GM18526 (cell line): Measurements from ENCODE around the gene TMCC2.

Experiments used
- POLR2A ChIP-seq: IDR thresholded peaks from 3 replicates; pipeline ENCODE4 v1.6.1; 2011; ENCODE audit not compliant: insufficient read length; ENCODE audit errors: extremely low read depth

Gene TMCC2

DNA sequence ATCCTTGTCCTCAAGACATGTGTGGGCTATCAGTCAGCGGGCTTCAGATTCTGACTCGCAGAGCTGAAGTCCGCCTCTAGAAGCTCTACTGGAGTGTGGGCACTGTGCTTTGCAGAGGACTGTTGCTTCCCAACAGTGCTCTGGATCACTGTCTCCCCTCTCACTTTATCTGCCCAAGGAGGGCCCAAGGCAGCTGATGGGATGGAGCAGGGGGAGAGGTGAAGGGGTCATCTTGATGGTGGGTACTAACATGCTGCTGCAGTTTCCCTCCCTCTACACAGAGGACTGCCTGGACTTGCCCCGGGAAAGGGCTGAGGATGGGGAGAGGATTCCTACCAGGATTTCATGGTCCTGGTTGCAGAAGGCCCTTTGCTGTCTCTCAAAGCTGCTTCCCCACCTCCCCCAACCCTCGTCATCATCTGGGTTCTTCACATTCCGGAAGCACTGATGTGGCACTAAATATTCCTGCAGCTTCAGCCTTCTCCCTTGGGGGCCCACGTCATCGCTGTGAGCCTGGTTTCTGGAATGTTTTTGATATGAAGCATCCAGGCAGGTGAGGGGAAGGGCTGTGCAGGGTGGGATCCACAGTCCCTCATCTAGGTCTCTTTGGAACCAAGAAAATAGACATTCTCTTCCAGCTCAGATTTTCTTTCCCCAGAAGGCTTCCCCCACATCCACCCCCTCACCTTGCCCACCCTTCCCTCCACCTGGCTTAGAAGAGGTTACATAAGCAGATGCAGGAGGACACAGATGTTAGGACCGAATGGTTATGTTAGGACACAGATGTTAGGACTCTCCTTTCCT is 70.6 kb downstream of the TMCC2 start:
- no peak for TF ChIP-seq POLR2A

DNA sequence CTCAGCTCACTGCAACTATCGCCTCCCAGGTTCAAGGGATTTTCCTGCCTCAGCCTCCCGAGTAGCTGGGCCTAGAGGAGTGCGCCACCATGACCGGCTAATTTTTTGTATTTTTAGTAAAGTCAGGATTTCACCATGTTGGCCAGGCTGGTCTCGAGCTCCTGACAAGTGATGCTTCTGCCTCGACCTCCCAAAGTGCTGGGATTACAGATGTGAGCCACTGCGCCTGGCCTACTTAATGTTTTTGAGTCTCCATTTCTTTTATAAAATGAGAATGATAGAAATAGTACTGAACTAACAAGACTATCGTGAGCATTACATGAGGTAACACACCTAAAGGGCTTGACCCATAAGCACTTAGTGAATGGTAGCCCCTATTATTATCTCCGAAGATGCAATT is 72.4 kb downstream of the TMCC2 start:
- TF ChIP-seq POLR2A: no peak

DNA sequence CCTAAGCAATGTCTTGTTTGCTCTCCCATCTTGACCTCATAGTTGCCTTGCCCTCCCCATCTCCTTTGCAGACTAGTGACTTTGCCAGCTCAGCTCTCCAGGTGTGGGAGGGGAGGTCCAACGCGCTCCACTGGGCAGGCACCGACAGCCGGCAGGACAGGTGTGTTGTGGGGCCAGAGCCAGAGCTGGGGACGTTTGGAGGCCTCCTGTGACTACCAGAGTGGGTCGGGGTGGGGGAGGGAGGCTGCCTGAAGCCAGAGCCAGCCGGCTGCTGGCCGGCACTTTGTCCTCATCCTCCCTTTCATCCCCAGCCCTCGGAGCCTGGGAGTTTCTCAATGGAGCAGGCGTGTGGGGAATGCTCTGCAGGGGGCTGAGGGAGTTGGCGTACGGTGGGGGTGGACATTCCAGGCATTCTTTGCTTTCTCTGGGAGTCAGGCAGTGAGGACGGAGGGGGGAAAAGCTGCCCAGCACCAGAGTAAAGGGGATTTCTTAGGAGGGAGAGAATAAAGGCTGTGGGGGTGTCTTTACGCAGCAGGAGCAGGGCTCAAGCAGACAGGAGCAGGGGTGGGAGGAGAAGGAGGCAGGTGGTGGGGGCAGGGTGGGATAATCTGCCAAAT is 73.6 kb downstream of the TMCC2 start:
- TF ChIP-seq POLR2A: no peak

DNA sequence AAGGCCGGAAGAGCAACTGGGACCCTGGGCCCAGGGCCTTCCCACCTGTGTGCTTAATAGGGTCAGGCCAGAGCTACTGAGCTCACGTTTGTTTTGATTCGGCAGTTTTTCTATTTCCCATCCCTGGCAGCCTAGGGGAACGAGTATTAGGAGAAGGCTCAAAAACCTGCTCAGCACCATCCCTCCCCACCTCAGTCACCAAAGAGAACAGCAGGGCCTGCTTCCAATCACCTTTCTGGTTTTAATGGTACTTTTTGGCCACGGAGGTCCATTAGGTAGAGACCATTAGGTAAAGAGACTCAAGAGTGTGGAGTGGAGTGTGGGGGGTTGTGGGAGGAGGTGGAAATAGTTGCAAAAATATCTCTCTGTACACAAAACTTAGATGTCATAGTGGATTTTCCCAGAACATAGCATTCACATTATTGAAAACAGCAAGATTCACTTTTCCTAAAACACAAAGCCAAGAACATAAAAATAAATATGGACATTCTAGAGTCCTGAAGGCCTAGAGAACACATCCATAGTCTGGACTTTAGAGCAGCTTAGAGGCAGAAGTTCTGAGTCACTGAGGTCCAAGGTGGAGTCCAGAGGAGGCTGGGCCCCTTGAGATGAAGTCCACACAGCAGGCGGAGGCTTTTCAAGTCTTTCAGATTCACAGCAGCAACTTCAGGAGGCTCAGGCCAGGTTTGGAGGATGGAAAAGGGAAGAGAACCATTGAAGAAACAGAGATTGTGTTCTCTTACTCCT is 74.3 kb downstream of the TMCC2 start:
- no peak for TF ChIP-seq POLR2A

DNA sequence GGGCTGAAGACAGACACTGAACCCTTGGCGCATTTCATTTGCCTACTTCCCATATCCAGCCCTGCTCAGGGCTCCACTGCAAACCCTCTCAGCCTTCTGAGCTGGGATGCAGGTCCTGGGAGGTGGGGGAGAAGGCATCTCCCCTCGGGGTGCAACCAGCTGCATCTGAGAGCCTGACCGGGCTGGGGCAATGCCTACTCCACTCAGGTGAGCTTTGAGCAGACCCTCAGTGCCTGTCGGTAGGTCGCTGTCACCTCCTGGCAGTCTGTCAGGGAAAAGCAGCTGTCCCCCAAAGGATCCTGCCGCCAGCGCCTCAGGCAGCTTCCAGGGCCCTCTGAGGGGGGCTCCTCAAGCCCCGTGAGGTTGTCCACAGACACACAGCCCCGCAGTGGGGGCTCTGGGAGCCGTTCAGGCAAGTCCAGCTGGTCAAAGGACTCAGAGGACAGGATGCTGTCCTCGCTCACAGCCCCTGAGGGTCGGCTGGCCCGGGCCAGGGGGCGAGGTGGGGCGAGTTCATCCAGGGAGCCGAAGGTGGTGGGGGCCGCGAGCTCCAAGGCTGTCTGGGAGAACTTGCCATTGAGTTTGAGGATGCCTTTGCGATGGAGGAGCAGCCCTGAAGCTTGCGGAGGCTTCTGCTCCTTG is 75.6 kb downstream of the TMCC2 start:
- no peak for TF ChIP-seq POLR2A

DNA sequence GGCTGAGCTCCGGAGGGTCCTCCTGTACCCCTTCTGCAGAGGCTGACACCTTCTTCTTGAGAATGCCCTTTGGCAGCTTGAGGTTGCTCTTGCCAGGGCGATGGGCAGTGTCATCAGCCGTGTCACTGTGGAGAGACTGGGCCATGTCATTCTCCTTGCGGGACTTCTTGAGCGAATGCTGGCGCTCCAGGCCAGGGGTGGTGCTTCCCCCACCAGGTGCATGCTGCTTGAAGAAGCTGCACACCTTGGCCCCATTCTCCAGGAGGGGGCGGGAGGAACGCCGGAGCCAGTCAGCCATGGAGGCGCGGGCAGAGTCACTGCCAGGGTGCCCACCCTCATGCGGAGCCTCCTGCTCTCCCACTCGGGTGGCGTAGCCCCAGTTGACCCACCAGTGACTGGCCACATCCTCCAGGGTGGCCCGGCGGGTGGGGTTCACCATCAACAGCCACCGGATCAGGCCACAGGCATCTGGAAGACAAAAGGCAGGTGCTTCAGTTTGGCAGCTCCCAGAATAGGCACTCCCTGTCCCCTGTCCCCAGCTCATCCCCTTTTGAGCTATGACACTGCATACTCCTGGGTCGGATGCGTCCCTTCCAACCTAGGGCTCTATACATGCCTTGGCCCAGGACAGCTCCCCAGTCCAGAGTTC is 76.4 kb downstream of the TMCC2 start:
- no peak for TF ChIP-seq POLR2A

DNA sequence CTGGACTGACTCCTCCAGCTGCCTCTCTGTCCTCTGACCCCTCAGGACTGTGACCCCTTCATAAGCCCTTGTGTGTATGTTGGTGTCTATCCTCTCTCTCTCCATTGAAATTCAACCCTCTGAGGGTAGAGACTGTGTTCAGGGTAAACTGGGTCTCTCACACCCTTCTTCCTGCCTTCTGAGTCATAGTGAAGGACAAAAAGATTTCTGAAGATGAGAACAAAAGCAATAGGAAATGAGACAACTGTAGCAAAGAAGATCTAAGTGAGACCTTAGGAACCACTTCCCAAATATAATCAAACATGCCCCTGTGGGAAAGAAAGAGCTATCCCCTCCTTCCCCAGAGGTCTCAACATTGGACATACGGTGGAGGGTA is 76.9 kb downstream of the TMCC2 start:
- TF ChIP-seq POLR2A: no peak

DNA sequence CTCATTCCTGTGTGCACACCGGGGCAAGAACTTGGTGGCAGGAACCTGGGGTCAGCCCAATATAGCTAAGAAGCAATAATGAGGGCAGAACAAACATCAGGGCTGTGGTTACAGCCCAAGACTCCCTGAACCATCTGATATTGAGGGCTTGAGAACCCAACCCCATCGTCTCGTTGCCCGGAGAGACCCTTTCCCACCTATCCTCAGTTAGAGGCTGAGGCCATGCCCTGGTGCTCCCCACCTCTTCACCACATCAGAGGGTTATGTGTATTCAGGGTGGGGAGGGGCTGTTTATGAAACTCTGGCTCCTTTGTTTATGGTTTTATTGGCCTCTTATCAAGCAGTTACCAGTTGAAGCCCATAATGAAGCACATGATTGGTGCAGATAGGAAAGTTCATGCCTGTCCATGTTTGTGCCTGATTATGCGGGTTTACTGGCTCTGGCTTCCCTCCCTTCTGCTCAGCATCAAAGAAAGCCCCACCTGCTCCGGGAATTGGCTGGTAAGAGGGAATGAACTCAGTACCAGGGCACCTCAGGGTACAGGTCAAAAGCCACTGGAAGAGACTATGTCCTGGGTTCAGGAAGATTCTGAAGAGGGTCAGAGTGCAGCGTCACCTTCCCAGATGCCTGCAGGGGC is 79.3 kb downstream of the TMCC2 start:
- no peak for TF ChIP-seq POLR2A

DNA sequence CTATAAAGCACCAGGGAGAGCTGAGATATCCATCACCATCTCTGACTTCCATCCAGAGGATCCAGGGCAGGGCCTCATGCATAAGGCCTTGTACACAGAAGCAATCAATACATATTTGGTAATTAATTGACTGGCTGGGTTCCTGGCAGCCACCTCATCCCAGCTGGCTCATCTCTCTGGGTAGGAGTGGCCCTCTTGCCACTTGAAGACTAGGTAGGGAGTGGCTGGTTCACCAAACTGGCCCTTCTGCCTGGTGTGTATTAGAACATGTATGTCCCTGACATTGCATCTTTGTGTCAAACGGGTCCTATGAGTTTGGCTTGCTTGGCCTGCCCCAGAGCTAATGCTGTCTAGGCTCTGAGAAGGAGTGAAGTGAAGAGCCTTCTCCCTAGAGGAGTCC is 82.0 kb downstream of the TMCC2 start:
- no peak for TF ChIP-seq POLR2A

DNA sequence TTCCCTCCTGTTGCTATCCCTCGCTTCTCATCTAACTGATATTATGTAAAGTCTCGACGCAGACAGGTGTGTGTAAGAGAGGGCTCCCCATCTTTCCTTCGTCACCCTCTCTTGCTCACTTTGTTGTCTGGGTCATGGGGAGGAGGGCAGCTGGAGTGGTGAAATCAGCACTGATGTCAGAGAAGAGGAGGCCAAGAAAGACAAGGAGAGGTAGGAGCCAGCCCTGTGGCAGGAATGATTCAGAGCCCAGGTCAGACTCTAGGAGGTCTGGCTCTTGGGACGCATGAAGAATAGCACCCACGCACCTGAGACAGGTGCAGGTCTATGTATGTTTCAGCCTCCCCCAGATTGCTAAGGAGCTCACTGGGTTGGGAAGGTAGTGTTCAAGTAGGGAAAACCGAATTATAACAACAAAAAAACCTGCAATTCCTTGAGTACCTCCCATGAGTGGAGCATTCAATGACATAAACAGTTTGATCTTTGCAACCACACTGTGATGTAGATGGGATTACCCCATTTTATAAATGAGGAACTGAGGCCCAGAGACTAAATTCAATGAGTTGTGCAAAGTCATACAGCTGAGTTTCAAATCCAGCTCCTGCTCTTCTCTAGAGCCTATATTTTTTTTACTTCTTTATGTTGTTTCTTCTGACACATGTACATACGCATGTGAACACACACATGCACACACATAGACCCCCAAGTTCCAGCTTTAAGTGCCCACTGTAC is 83.4 kb downstream of the TMCC2 start:
- TF ChIP-seq POLR2A: no peak

DNA sequence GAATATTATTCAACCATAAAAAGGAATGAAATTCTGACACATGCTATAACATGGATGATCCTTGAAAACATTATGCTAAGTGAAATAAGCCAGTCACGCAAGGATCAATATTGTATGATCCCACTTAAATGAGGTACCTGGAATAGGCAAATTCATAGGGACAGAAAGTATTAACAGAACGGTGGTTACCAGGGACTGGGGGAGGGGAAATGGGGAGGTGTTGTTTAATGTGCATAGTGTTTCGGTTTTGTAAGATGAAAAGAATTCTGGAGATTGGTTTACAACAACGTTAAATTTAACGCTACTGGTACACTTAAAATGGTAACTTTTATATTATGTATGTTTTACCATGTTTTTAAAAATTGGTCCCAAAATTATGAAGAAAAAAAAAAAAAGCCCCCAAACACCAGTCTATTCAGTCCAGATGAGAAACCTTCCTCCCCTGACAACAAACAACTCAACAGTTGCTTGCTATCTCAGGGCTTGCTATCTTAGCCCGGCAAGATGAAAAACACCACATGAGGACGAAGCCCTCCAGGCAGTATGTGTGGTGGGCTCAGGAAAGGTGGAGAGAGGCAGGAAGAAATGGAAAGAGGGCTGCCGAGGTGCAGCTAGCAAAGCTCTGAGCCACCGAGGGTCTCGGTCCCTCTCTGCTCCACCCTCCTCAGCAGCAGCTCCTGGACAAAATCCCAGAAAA is 85.3 kb downstream of the TMCC2 start:
- no peak for TF ChIP-seq POLR2A

DNA sequence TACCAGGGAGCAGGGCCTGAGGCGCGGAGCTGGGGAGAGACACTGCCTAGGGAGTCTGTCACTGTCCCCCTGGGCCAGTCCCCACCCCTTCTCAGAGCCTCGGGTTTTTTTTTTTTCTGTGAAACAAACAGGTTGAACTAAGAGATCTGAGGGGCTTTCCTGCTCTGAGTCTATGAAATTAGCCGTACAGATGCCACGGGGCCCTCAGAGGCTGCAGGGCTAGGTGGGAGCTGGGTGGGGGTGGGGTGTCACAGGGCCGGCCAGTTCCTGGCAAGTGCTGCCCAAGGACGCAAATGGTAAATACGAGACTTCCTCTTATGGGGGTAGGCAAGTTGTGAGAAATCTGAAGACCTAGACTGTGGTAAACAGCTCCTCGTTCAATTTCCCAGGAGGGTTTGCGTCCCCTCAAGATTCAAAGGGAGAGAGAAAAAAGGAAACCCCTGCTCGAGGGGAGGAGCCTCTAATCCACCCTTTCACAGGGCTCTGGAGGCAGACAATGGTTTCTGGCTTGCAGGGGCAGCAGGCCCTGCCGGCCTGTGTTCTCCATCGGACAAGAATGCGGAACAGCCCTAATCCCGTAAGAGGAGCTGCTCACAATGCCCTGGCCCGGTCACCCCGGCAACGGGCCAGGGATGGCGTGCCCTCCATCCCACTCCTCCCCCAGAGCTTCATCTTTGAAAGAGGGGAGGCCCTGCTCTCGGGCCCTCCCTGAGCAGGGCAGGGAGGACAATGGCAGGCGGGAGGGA is 86.0 kb downstream of the TMCC2 start:
- TF ChIP-seq POLR2A: no peak

DNA sequence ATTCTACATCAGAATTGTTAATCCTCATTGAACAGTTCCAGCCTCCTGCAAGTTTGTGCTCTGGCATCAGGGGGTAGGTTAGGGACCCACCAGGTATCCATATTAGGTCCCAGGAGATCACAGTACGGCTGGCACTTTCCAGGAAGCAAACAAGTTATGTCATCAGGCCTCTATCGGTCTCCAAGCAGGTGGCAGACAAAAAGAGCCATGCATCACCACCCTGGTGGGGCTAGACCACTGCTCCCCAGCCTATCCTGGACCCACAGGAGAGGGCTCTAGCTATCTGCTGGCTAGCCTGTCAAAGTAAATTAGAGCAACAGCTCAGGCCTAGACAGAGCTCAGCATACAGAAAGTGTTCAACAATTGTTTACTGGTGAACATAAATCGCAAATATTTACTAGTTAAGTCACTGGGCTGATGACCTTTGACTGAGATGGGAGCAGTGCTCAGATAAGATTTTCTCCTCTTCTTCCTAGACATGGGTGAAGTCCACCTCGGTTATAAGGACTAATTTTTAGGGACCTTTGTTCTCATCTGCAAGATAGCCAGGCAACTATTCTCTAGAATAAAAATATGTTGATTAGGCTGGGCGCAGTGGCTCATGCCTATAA is 87.4 kb downstream of the TMCC2 start:
- TF ChIP-seq POLR2A: no peak

DNA sequence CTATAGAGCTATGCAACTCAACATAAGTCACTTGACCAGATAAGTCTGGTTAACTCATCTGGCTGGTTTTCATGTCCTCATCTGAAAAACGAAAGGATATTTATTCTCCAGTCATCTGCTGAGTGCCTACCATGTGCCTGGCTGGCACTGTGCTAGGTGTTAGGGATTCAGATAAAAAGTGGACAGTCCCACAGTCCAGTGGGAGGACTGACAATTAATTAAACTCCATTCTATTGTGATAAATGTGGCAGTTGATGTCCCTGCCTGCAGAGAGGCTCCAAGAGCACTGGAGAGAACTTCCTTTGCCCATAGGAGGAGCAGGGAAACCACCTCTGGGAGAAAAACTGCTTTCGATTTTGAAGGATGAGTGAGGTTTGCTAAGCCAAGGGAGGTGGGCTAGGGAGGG is 88.4 kb downstream of the TMCC2 start:
- no peak for TF ChIP-seq POLR2A
